GM12878 (cell line): ENCODE data around the gene MAML3. TPM values are rescaled to one million over a fixed set of nuclear protein-coding genes. Genes with fewer than 3 reads are reported as not detected.

Experiments used
- ATAC-seq: fragments of 200-7000 bp; cut with Tn5 transposase; 3 replicates; pipeline ENCODE4 v1.9.1; 2020; ENCODE audit warnings: mild to moderate bottlenecking, moderate library complexity
- BruUV-seq: library from RNA; stranded (reverse); fragments of 400-500 nt; replicated peaks from 2 replicates; lab custom pipeline; 2021; lab: Mats Ljungman, UMichigan
- CTCF ChIA-PET: fragments of 300-600 bp; sonication (Branson Sonifier 250); formaldehyde crosslinking; extraction: SDS; loops from one replicate; lab custom pipeline; 2021; ENCODE audit warnings: inconsistent platforms; lab: Yijun Ruan, JAX
- POLR2A ChIA-PET: fragments of 350-600 bp; formaldehyde crosslinking; extraction: SDS; loops from one replicate; lab custom pipeline; 2021; ENCODE audit warnings: inconsistent platforms; lab: Charles Lee
- RAD21 ChIA-PET: fragments of 300-600 bp; sonication (Branson Sonifier 250); formaldehyde crosslinking; loops from one replicate; lab custom pipeline; 2023; ENCODE audit warnings: antibody characterized with exemption; ENCODE audit not compliant: unreplicated experiment; lab: Charles Lee
- SMC1A ChIA-PET: fragments of 300-600 bp; sonication (Branson Sonifier 250); formaldehyde crosslinking; loops from one replicate; lab custom pipeline; 2023; ENCODE audit not compliant: unreplicated experiment, uncharacterized antibody; lab: Charles Lee
- DNase-seq: peaks from one replicate; pipeline ENCODE4 v3.0.0-alpha.2; 2011; ENCODE audit warnings: low read depth, low spot score
- FAIRE-seq: peaks from 3 replicates; lab custom pipeline; 2011; peaks lifted over from hg19 to GRCh38; lab: Jason Lieb, UNC
- H2AFZ ChIP-seq: 2 replicates; pipeline ENCODE4 v1.6.0; 2011; ENCODE audit warnings: low read depth, low read length, control low read depth; ENCODE audit not compliant: control insufficient read depth
- H3K27ac ChIP-seq: 2 replicates; pipeline ENCODE4 v1.5.1; 2011; ENCODE audit warnings: control low read depth; ENCODE audit not compliant: control insufficient read depth, insufficient read depth
- H3K27me3 ChIP-seq, 2 experiments: replicated peaks in 1 of 2; 2 replicates each; pipeline versions ENCODE4 v1.6.0 to v1.6.1; 2011; ENCODE audit warnings: low read length in 1 of 2; ENCODE audit not compliant: control insufficient read depth in 2 of 2, insufficient read depth in 2 of 2
- H3K36me3 ChIP-seq, 2 experiments: 2 replicates each; pipeline ENCODE4 v1.5.1; 2011; ENCODE audit warnings: low read length in 1 of 2; ENCODE audit not compliant: control insufficient read depth in 2 of 2, insufficient read depth in 2 of 2
- H3K4me1 ChIP-seq: 2 replicates; pipeline ENCODE4 v1.6.1; 2011; ENCODE audit warnings: mild to moderate bottlenecking, low read length, moderate library complexity, mixed read lengths; ENCODE audit not compliant: control insufficient read depth, insufficient read depth
- H3K4me2 ChIP-seq: 2 replicates; pipeline ENCODE4 v1.6.0; 2011; ENCODE audit warnings: control low read depth; ENCODE audit not compliant: control insufficient read depth, insufficient read depth
- H3K4me3 ChIP-seq: fragments of 200-600 bp; sonication (generic); 2 replicates; pipeline ENCODE4 v1.5.1; 2016
- H3K79me2 ChIP-seq: 2 replicates; pipeline ENCODE4 v1.6.0; 2011; ENCODE audit warnings: low read length; ENCODE audit not compliant: control insufficient read depth, insufficient read depth
- H3K9ac ChIP-seq: 2 replicates; pipeline ENCODE4 v1.8.0; 2011; ENCODE audit warnings: low read length, control low read depth, mixed read lengths; ENCODE audit not compliant: control insufficient read depth, insufficient read depth
- H3K9me3 ChIP-seq: replicated peaks from 3 replicates; pipeline ENCODE4 v1.5.1; 2011; ENCODE audit warnings: mild to moderate bottlenecking, low read length; ENCODE audit not compliant: control insufficient read depth, insufficient read depth
- H4K20me1 ChIP-seq: 2 replicates; pipeline ENCODE4 v1.6.0; 2011; ENCODE audit not compliant: control insufficient read depth, insufficient read depth
- ATF7 ChIP-seq: fragments of 450-650 bp; IDR thresholded peaks from 2 replicates; pipeline ENCODE4 v1.6.1; 2016; ENCODE audit warnings: low read depth, mild to moderate bottlenecking
- EGR1 ChIP-seq, 2 experiments: IDR thresholded peaks; 1 replicate in 1 of 2; 2 replicates in 1 of 2; pipeline ENCODE4 v1.6.1; 2011 to 2012; ENCODE audit warnings: low read depth in 2 of 2, low read length in 2 of 2, borderline replicate concordance in 1 of 2, mild to moderate bottlenecking in 1 of 2, moderate library complexity in 1 of 2
- EZH2 ChIP-seq: IDR thresholded peaks from 2 replicates; pipeline ENCODE4 v1.6.1; 2012; ENCODE audit warnings: low read depth, mild to moderate bottlenecking, control low read depth, inconsistent platforms, low read length, borderline replicate concordance; ENCODE audit not compliant: control insufficient read depth
- IKZF2 ChIP-seq, 2 experiments: fragments of 450-650 bp; IDR thresholded peaks; 2 replicates each; pipeline ENCODE4 v1.6.1; 2017; ENCODE audit warnings: mild to moderate bottlenecking in 2 of 2, moderate library complexity in 2 of 2
- IRF4 ChIP-seq: IDR thresholded peaks from 2 replicates; pipeline ENCODE4 v1.6.1; 2011; ENCODE audit warnings: low read depth, low read length
- MEF2B ChIP-seq: fragments of 450-650 bp; IDR thresholded peaks from 2 replicates; pipeline ENCODE4 v1.6.1; 2018; ENCODE audit warnings: mild to moderate bottlenecking, moderate library complexity; ENCODE audit not compliant: partially characterized antibody, poor library complexity, severe bottlenecking
- RELB ChIP-seq: fragments of 450-650 bp; IDR thresholded peaks from 2 replicates; pipeline ENCODE4 v1.6.1; 2017; ENCODE audit warnings: low read depth, mild to moderate bottlenecking, moderate library complexity
- RUNX3 ChIP-seq: IDR thresholded peaks from 2 replicates; pipeline ENCODE4 v1.6.1; 2012; ENCODE audit warnings: low read length, inconsistent platforms
- SMARCA5 ChIP-seq: fragments of 450-650 bp; IDR thresholded peaks from 2 replicates; pipeline ENCODE4 v1.6.1; 2017; ENCODE audit warnings: mild to moderate bottlenecking
- SPI1 ChIP-seq: IDR thresholded peaks from 2 replicates; pipeline ENCODE4 v1.6.1; 2011; ENCODE audit warnings: low read depth, mild to moderate bottlenecking, low read length, moderate library complexity, borderline replicate concordance; ENCODE audit not compliant: insufficient read depth
- SUZ12 ChIP-seq: fragments of 200-600 bp; sonication (generic); IDR thresholded peaks from one replicate; pipeline ENCODE4 v1.6.1; 2018; ENCODE audit warnings: antibody characterized with exemption, mild to moderate bottlenecking; ENCODE audit not compliant: unreplicated experiment
- TCF12 ChIP-seq: IDR thresholded peaks from 2 replicates; pipeline ENCODE4 v1.6.1; 2011; ENCODE audit warnings: low read depth, mild to moderate bottlenecking, low read length
- TCF3 ChIP-seq: IDR thresholded peaks from 2 replicates; pipeline ENCODE4 v1.6.1; 2012; ENCODE audit warnings: low read depth, mild to moderate bottlenecking, low read length, borderline replicate concordance; ENCODE audit not compliant: insufficient read depth
- YY1 ChIP-seq: IDR thresholded peaks from 2 replicates; pipeline ENCODE4 v1.6.1; 2011; ENCODE audit warnings: low read depth, mild to moderate bottlenecking, low read length
- ZSCAN29 ChIP-seq: fragments of 450-650 bp; IDR thresholded peaks from 2 replicates; pipeline ENCODE4 v1.6.1; 2017; ENCODE audit warnings: mild to moderate bottlenecking, moderate library complexity
- WGBS: methylation state at CpG from one replicate; pipeline ENCODE4 v1.1.6; 2016; ENCODE audit warnings: low lambda C conversion rate; ENCODE audit not compliant: insufficient replicate concordance, insufficient coverage; ENCODE audit errors: missing lambda C conversion rate; 5-methylcytosine and 5-hydroxymethylcytosine counted together
- in situ Hi-C: fragments of 300-500 bp; cut with MboI; formaldehyde crosslinking; loops from 9 replicates; pipeline ENCODE4 v1.14.3; 2018; ENCODE audit warnings: mixed read lengths
- intact Hi-C: fragments of 100-400 bp; cut with micrococcal nuclease; formaldehyde crosslinking; loops from one replicate; pipeline ENCODE4 v1.14.2; 2022; ENCODE audit not compliant: unreplicated experiment
- polyA plus RNA-seq, 11 experiments: library from polyadenylated mRNA; depleted of rRNA in 4 of 11; unstranded in 6 of 11; stranded (reverse) in 5 of 11; fragments of >200 nt; fragmentation: Nextera tagmentation in 4 of 11; fragmentation: Illumina TruSeq in 1 of 11; extraction: Ambion mirVana in 4 of 11; extraction: Trizol in 1 of 11; gene quantifications; 1 replicate in 1 of 11; 2 replicates in 10 of 11; pipeline versions ENCODE4 v1.2.1 to v1.2.3, GENCODE V29; 2011 to 2016; ENCODE audit warnings: inconsistent platforms in 2 of 11, missing spikeins in 2 of 11, low read depth in 1 of 11
- total RNA-seq, 4 experiments: library from RNA; depleted of rRNA in 3 of 4; stranded (reverse); fragments of >200 nt in 3 of 4; fragmentation: Illumina TruSeq in 1 of 4; extraction: Trizol in 1 of 4; gene quantifications; 2 replicates each; pipeline versions ENCODE4 v1.2.1 to v1.2.3, GENCODE V29; 2013 to 2021

MAML3 gene
- total and polyA plus RNA-seq, 10 of the 15 experiments (the other 5 are each of a cell fraction or from before 2014, with no cell fraction given), result under 0.01 to 0.53 (median 0.06) TPM; not detected in 2

DNA sequence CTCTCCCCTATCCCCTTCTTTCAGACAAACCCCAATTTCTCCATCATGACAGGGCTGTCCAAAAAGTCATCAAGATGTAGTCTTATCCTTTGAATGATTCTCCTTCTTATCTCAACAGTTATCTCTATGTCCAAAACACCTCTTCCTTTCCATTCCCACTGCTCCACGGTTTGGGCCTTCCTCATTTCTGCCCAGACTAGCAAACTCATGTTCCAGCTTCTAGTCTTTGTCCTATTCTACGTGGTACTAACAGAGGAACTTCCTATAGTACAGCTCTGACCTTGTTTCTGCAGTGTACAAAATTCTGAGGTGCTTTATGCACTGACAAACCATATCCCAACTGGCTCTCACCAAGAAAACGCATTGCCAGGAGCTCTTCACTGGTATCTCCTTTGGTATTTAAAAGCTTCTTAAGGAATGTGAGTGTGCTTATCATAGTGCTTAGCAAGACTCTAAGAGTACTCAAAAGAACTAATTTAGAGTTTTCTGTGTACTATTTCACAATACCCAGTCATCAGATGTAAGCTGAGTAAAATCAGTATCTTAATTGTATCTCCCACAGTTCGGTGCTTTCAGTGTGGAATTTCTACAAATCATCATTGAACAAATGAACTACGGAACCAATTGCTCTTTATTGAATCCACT lies 65.5 kb downstream of the MAML3 start:
- Histone ChIP-seq H3K4me1 (no peaks in the 10 kb centered on the region), H3K27me3 (peaks cover 0 to 8% of the 10 kb centered on the region in 2 experiments; a peak in 3 of 4 replicates), H3K9me3 (no peaks in the 10 kb centered on the region), H4K20me1 (no peaks in the 10 kb centered on the region), H3K4me3 (no peak overlapping the region), H3K4me2 (no peak overlapping the region), H3K79me2 (no peaks in the 10 kb centered on the region), H2AFZ (no peak overlapping the region), H3K36me3 (no peaks in the 10 kb centered on the region), H3K27ac (no peak overlapping the region), H3K9ac (no peak overlapping the region)
- DNase-seq (no peak), FAIRE-seq (no peak), ATAC-seq (no peak)
- ChIA-PET POLR2A (no interaction called here), SMC1A (no interaction called here), CTCF (no interaction called here), RAD21 (no interaction called here)
- 7% methylated on average over 5 of the region's 5 CpGs for WGBS
- intact Hi-C loops, result no loop called here
- TF ChIP-seq EZH2, result no peak
- TF ChIP-seq SMARCA5, result no peak
- BruUV-seq, result no TSS peak
- in situ Hi-C loops, result no loop called here

GRCh38 chr4:140085881-140086280 lies 68.1 kb downstream of the MAML3 start:
- FAIRE-seq, result no peak
- peaks cover 0 to 2% of the 10 kb centered on the region in 2 experiments; a peak in 3 of 4 replicates for H3K27me3 ChIP-seq
- no peaks in the 10 kb centered on the region for H3K36me3 ChIP-seq
- CTCF ChIA-PET, result no interaction called here
- no peaks in the 10 kb centered on the region for H4K20me1 ChIP-seq
- no peak for DNase-seq
- no peak overlapping the region for H3K9ac ChIP-seq
- H3K4me3 ChIP-seq, result no peak overlapping the region
- POLR2A ChIA-PET, result no interaction called here
- no peaks in the 10 kb centered on the region for H3K9me3 ChIP-seq
- SMC1A ChIA-PET, result no interaction called here
- no peak for ATAC-seq
- no peak overlapping the region for H3K4me2 ChIP-seq
- intact Hi-C loops, result no loop called here
- WGBS, result 83% methylated on average over 4 of the region's 4 CpGs
- no peak overlapping the region for H2AFZ ChIP-seq
- RAD21 ChIA-PET, result no interaction called here
- H3K4me1 ChIP-seq, result no peaks in the 10 kb centered on the region
- no peaks in the 10 kb centered on the region for H3K79me2 ChIP-seq
- in situ Hi-C loops, result no loop called here
- no TSS peak for BruUV-seq
- H3K27ac ChIP-seq, result no peak overlapping the region
- TF ChIP-seq RUNX3, result no peak
- no peak for TF ChIP-seq SPI1
- TF ChIP-seq RELB, result no peak
- TF ChIP-seq YY1, result no peak
- TF ChIP-seq IRF4, result no peak
- TF ChIP-seq ZSCAN29, result no peak
- no peak for TF ChIP-seq SUZ12
- TF ChIP-seq TCF3, result no peak
- no peak for TF ChIP-seq MEF2B
- TF ChIP-seq IKZF2 (IDR thresholded peaks at IDR 0.05), result no peak
- no peak for TF ChIP-seq ATF7
- no peak for TF ChIP-seq EGR1 (IDR thresholded peaks at IDR 0.05; ENCODE audit: borderline replicate concordance in 1 of 2, low read depth in 2 of 2, low read length in 2 of 2)
- TF ChIP-seq TCF12, result no peak
